GM12878 (cell line): Measurements from ENCODE around the gene C2. TPM values are rescaled to one million over a fixed set of nuclear protein-coding genes. Genes with fewer than 3 reads are reported as not detected.

Experiments
- DPF2 ChIP-seq: fragments of 450-650 bp; IDR thresholded peaks from 2 replicates; pipeline ENCODE4 v1.6.1; 2017; ENCODE audit warnings: mild to moderate bottlenecking
- EP300 ChIP-seq, 2 experiments: fragments of 150-350 bp in 1 of 2; IDR thresholded peaks; 2 replicates each; pipeline ENCODE4 v1.6.1; 2011 to 2012; ENCODE audit warnings: low read depth in 2 of 2, low read length in 2 of 2, borderline replicate concordance in 1 of 2, improper control_type of control experiment in 1 of 2, inconsistent platforms in 1 of 2; ENCODE audit not compliant: control insufficient read depth in 1 of 2
- GABPA ChIP-seq: IDR thresholded peaks from 2 replicates; pipeline ENCODE4 v1.6.1; 2014; ENCODE audit warnings: antibody characterized with exemption, low read depth, mild to moderate bottlenecking, inconsistent platforms
- GATAD2B ChIP-seq: fragments of 450-650 bp; conservative IDR thresholded peaks from 2 replicates; pipeline ENCODE4 v1.6.1; 2017; ENCODE audit warnings: low read depth, mild to moderate bottlenecking, moderate library complexity
- HDAC6 ChIP-seq: fragments of 200-600 bp; sonication (generic); IDR thresholded peaks from one replicate; pipeline ENCODE4 v1.8.0; 2017; ENCODE audit warnings: antibody characterized with exemption; ENCODE audit not compliant: unreplicated experiment
- IRF4 ChIP-seq: IDR thresholded peaks from 2 replicates; pipeline ENCODE4 v1.6.1; 2011; ENCODE audit warnings: low read depth, low read length
- KAT2A ChIP-seq: conservative IDR thresholded peaks from 2 replicates; pipeline ENCODE4 v1.6.1; 2011; ENCODE audit warnings: low read depth, low read length; ENCODE audit not compliant: control insufficient read depth
- MLLT1 ChIP-seq: fragments of 450-650 bp; IDR thresholded peaks from 2 replicates; pipeline ENCODE4 v1.6.1; 2016; ENCODE audit warnings: mild to moderate bottlenecking
- MYC ChIP-seq: IDR thresholded peaks from 2 replicates; pipeline ENCODE4 v1.6.1; 2011; ENCODE audit warnings: mild to moderate bottlenecking, low read length, moderate library complexity, inconsistent platforms; ENCODE audit not compliant: insufficient read depth, insufficient replicate concordance, insufficient read length, severe bottlenecking
- NBN ChIP-seq: fragments of 450-650 bp; IDR thresholded peaks from 2 replicates; pipeline ENCODE4 v1.6.1; 2016
- NFIC ChIP-seq: IDR thresholded peaks from 2 replicates; pipeline ENCODE4 v1.6.1; 2012; ENCODE audit warnings: low read depth, mild to moderate bottlenecking, inconsistent platforms, low read length, moderate library complexity
- NKRF ChIP-seq: fragments of 450-650 bp; conservative IDR thresholded peaks from 2 replicates; pipeline ENCODE4 v1.6.1; 2017; ENCODE audit warnings: mild to moderate bottlenecking, moderate library complexity
- PKNOX1 ChIP-seq: fragments of 450-650 bp; IDR thresholded peaks from 2 replicates; pipeline ENCODE4 v1.6.1; 2016; ENCODE audit warnings: mild to moderate bottlenecking
- POLR2A ChIP-seq: IDR thresholded peaks from 2 replicates; pipeline ENCODE4 v1.6.1; 2011; ENCODE audit warnings: low read depth, mild to moderate bottlenecking, low read length
- POLR2AphosphoS2 ChIP-seq: IDR thresholded peaks from 2 replicates; pipeline ENCODE4 v1.6.1; 2011; ENCODE audit warnings: low read depth, mild to moderate bottlenecking, low read length, improper control_type of control experiment, moderate library complexity
- TAF1 ChIP-seq: IDR thresholded peaks from 2 replicates; pipeline ENCODE4 v1.6.1; 2011; ENCODE audit warnings: mild to moderate bottlenecking, low read depth, low read length, borderline replicate concordance
- TBL1XR1 ChIP-seq: IDR thresholded peaks from 2 replicates; pipeline ENCODE4 v1.6.1; 2012; ENCODE audit warnings: low read depth, low read length, improper control_type of control experiment
- polyA plus RNA-seq, 11 experiments: library from polyadenylated mRNA; depleted of rRNA in 4 of 11; unstranded in 6 of 11; stranded (reverse) in 5 of 11; fragments of >200 nt; fragmentation: Nextera tagmentation in 4 of 11; fragmentation: Illumina TruSeq in 1 of 11; extraction: Ambion mirVana in 4 of 11; extraction: Trizol in 1 of 11; gene quantifications; 1 replicate in 1 of 11; 2 replicates in 10 of 11; pipeline versions ENCODE4 v1.2.1 to v1.2.3, GENCODE V29; 2011 to 2016; ENCODE audit warnings: inconsistent platforms in 2 of 11, missing spikeins in 2 of 11, low read depth in 1 of 11
- total RNA-seq, 4 experiments: library from RNA; depleted of rRNA in 3 of 4; stranded (reverse); fragments of >200 nt in 3 of 4; fragmentation: Illumina TruSeq in 1 of 4; extraction: Trizol in 1 of 4; gene quantifications; 2 replicates each; pipeline versions ENCODE4 v1.2.1 to v1.2.3, GENCODE V29; 2013 to 2021
- TF ChIP-seq, protein P1 (sequence below): IDR thresholded peaks from 2 replicates; pipeline ENCODE4 v1.6.1; 2011; ENCODE audit warnings: borderline replicate concordance, low read depth, mild to moderate bottlenecking, moderate library complexity, low read length; ENCODE audit not compliant: insufficient read depth, poor library complexity, severe bottlenecking
- TF ChIP-seq, protein P2 (sequence below): IDR thresholded peaks from 2 replicates; pipeline ENCODE4 v1.6.1; 2011; ENCODE audit warnings: mild to moderate bottlenecking, low read depth, low read length, moderate library complexity; ENCODE audit not compliant: insufficient replicate concordance

The C2 gene
- total and polyA plus RNA-seq, 10 of the 15 experiments (the other 5 are each of a cell fraction or from before 2014, with no cell fraction given) = 0.06 to 0.97 (median 0.21) TPM; not detected in 5

- TF ChIP-seq, protein P1, sequence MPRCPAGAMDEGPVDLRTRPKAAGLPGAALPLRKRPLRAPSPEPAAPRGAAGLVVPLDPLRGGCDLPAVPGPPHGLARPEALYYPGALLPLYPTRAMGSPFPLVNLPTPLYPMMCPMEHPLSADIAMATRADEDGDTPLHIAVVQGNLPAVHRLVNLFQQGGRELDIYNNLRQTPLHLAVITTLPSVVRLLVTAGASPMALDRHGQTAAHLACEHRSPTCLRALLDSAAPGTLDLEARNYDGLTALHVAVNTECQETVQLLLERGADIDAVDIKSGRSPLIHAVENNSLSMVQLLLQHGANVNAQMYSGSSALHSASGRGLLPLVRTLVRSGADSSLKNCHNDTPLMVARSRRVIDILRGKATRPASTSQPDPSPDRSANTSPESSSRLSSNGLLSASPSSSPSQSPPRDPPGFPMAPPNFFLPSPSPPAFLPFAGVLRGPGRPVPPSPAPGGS = peak; percentile 22
- TF ChIP-seq NFIC (no peak), DPF2 (0 out of 2 replicates have a peak, but pooled peaks have one; percentile 19), GABPA (peak; percentile 96), MLLT1 (peak; percentile 97), TAF1 (peak; percentile 99), IRF4 (0 out of 2 replicates have a peak, but pooled peaks have one; percentile 6), POLR2A (peak; percentile 87), POLR2AphosphoS2 (peak; percentile 96), HDAC6 (no peak), MYC (no peak), NBN (peak; percentile 93), NKRF (peak; percentile 88), TBL1XR1 (peak; percentile 42; the same call in 1 of the 2 replicates), KAT2A (no peak), EP300 (IDR thresholded peaks at IDR 0.05; ENCODE audit: borderline replicate concordance in 1 of 2, control insufficient read depth in 1 of 2, low read depth in 2 of 2, low read length in 2 of 2) (peak in 1 of 2 experiments; percentile 42; a peak in 1 of 4 replicates), PKNOX1 (peak; percentile 78), GATAD2B (peak; percentile 99)
- TF ChIP-seq, protein P2, sequence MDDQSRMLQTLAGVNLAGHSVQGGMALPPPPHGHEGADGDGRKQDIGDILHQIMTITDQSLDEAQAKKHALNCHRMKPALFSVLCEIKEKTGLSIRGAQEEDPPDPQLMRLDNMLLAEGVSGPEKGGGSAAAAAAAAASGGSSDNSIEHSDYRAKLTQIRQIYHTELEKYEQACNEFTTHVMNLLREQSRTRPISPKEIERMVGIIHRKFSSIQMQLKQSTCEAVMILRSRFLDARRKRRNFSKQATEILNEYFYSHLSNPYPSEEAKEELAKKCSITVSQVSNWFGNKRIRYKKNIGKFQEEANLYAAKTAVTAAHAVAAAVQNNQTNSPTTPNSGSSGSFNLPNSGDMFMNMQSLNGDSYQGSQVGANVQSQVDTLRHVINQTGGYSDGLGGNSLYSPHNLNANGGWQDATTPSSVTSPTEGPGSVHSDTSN = peak; percentile 61
These were observed 31.5 kb downstream of the C2 start, which contains the start of the genes NELFE and SKIC2 (continued) for GRCh38 chr6:31958741-31959739.
